T-helper 1 cell treated with Interleukin-12 subunit alpha and Interleukin-12 subunit beta and Interleukin-4 antibody, amounts not matched to agents 30 ng/mL and 1 ng/mL, for 36 hours (primary cell): Measurements from ENCODE around the gene LRRC63. TPM values are rescaled to one million over a fixed set of nuclear protein-coding genes. Genes with fewer than 3 reads are reported as not detected.

Experiments used
- total RNA-seq: library from RNA; stranded (reverse); gene quantifications from 2 replicates; pipeline ENCODE4 v1.2.3, GENCODE V29; 2022

Gene LRRC63
- total RNA-seq, 1 donor from 2014 or later, result 0.39 TPM

Other genes starting within 250 kb of the LRRC63 start
- gene ZC3H13, start 159.2 kb upstream of the LRRC63 start, total RNA-seq, result 43.0 and 51.2 TPM in 2 replicates
- not detected in 2 replicates for gene CPB2, start 106.9 kb upstream of the LRRC63 start, total RNA-seq
- gene LCP1, start 29.8 kb upstream of the LRRC63 start, total RNA-seq, result 1,093 and 1,100 TPM in 2 replicates
- 2.3 and 3.1 TPM in 2 replicates for gene RUBCNL, start 175.3 kb downstream of the LRRC63 start, total RNA-seq